Measurements from ENCODE around the gene DPYSL5. TPM values are rescaled to one million over a fixed set of nuclear protein-coding genes. Genes with fewer than 3 reads are reported as not detected.

DPYSL5 gene
- total and polyA plus RNA-seq, 2 donors (not counting 3 experiments of a cell fraction or from before 2014, with no cell fraction given) = not detected

- ChIA-PET CTCF (interaction anchor here (1.0 to 1.1 kb wide), 2 partner anchors 8 to 13 kb away, joined by 3 to 4 read pairs; no protein-coding TSS in a partner anchor), POLR2A (no interaction called here)
- no peak for TF ChIP-seq EZH2 (IDR thresholded peaks at IDR 0.05; ENCODE audit: borderline replicate concordance, low read depth, low read length, severe bottlenecking)
- no peak for TF ChIP-seq MYC (IDR thresholded peaks at IDR 0.05; ENCODE audit: low read depth, low read length)
- no peak for TF ChIP-seq POLR2AphosphoS5 (IDR thresholded peaks at IDR 0.05; ENCODE audit: insufficient read depth, low read depth, low read length)
- TF ChIP-seq MAX (IDR thresholded peaks at IDR 0.05; ENCODE audit: insufficient read depth, insufficient read length) = no peak
- intact Hi-C loops (cut with micrococcal nuclease) (no loop called here), dilution Hi-C loops (cut with MboI; ENCODE audit: extremely low pct_ligation_motif_present, low sequenced_read_pairs) (no loop called here)
- DNase-seq (ENCODE audit: low read depth, low spot score) = no peak
- H4K20me1 ChIP-seq (replicated peaks; ENCODE audit: control insufficient read depth, extremely low read depth, insufficient read depth, low read length) = no peaks in the 10 kb centered on the region
- no peaks in the 10 kb centered on the region for H3K9me3 ChIP-seq (replicated peaks; ENCODE audit: control insufficient read depth, insufficient read depth, low read length)
- H3K4me1 ChIP-seq (ENCODE audit: control insufficient read depth, extremely low read depth, insufficient read depth, low read length) = no peaks in the 10 kb centered on the region
- no peak for FAIRE-seq
- no peak overlapping the region for H3K9ac ChIP-seq (replicated peaks; ENCODE audit: extremely low read depth, insufficient read depth, low read length)
- H2AFZ ChIP-seq (ENCODE audit: low read depth, low read length) = no peak overlapping the region
- H3K27ac ChIP-seq (ENCODE audit: insufficient read depth, low read depth, low read length) = no peak overlapping the region
- H3K79me2 ChIP-seq (ENCODE audit: control insufficient read depth, insufficient read depth, low read length) = no peaks in the 10 kb centered on the region
- peaks cover 4% of the 10 kb centered on the region in 2 experiments for H3K27me3 ChIP-seq (ENCODE audit: control insufficient read depth in 2 of 2, insufficient read depth in 2 of 2, low read length in 2 of 2)
- H3K36me3 ChIP-seq (ENCODE audit: control insufficient read depth in 2 of 2, extremely low read depth in 1 of 2, insufficient read depth in 2 of 2, low read length in 2 of 2) = no peaks in the 10 kb centered on the region
- no peak overlapping the region for H3K4me3 ChIP-seq (replicated peaks in 1 of 3; ENCODE audit: insufficient read depth in 1 of 3, low read depth in 1 of 3, low read length in 3 of 3)
- H3K4me2 ChIP-seq (ENCODE audit: insufficient read depth, low read length) = no peak overlapping the region
- H3K9me1 ChIP-seq (replicated peaks; ENCODE audit: control insufficient read depth, extremely low read depth, insufficient read depth, low read length) = no peaks in the 10 kb centered on the region
- no TSS peak for BruUV-seq (replicated peaks)
Observed at GRCh38 chr2:26809876-26810577, 37.9 kb upstream of the DPYSL5 start.

DNA sequence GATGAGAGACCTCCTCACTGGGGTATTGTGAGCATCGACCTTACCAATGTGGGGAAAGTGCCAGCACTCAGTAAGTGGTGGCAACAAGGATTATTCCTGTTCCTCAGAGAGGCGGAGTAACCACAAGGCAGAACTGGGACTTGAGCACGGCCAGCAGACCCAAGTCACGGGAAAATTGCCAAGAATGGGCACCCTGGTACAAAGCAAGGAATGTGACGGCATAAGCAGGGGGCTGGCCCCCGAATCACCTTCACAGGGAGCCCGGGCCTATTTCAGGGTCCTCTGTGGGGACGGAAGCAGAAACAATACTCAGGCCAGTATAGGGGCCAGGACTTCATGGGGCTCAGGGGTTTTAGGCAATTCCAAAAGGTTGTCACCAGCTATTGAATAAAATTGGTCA, 36.7 kb upstream of the DPYSL5 start:
- no peak overlapping the region for H3K9ac ChIP-seq (replicated peaks; ENCODE audit: extremely low read depth, insufficient read depth, low read length)
- no peaks in the 10 kb centered on the region for H3K9me3 ChIP-seq (replicated peaks; ENCODE audit: control insufficient read depth, insufficient read depth, low read length)
- no peak overlapping the region for H2AFZ ChIP-seq (ENCODE audit: low read depth, low read length)
- no peaks in the 10 kb centered on the region for H4K20me1 ChIP-seq (replicated peaks; ENCODE audit: control insufficient read depth, extremely low read depth, insufficient read depth, low read length)
- BruUV-seq (replicated peaks) = no TSS peak
- H3K4me2 ChIP-seq (ENCODE audit: insufficient read depth, low read length) = no peak overlapping the region
- POLR2A ChIA-PET = no interaction called here
- no peaks in the 10 kb centered on the region for H3K79me2 ChIP-seq (ENCODE audit: control insufficient read depth, insufficient read depth, low read length)
- dilution Hi-C loops (cut with MboI; ENCODE audit: extremely low pct_ligation_motif_present, low sequenced_read_pairs) = no loop called here
- H3K36me3 ChIP-seq (ENCODE audit: control insufficient read depth in 2 of 2, extremely low read depth in 1 of 2, insufficient read depth in 2 of 2, low read length in 2 of 2) = no peaks in the 10 kb centered on the region
- TF ChIP-seq EZH2 (IDR thresholded peaks at IDR 0.05; ENCODE audit: borderline replicate concordance, low read depth, low read length, severe bottlenecking) = no peak
- no peak for TF ChIP-seq MYC (IDR thresholded peaks at IDR 0.05; ENCODE audit: low read depth, low read length)
- TF ChIP-seq CTCF (IDR thresholded peaks at IDR 0.05; ENCODE audit: extremely low read depth in 1 of 2, insufficient read depth in 1 of 2, low read depth in 1 of 2, low read length in 2 of 2) = no peak
- no peak for TF ChIP-seq POLR2A (IDR thresholded peaks at IDR 0.05; ENCODE audit: low read depth, low read length)
- no peak for TF ChIP-seq FOS (IDR thresholded peaks at IDR 0.05; ENCODE audit: borderline replicate concordance, insufficient read depth, low read length)
- TF ChIP-seq JUN (IDR thresholded peaks at IDR 0.05; ENCODE audit: borderline replicate concordance, insufficient read depth, insufficient read length, low read depth) = no peak
- TF ChIP-seq GATA2 (IDR thresholded peaks at IDR 0.05; ENCODE audit: insufficient read depth, insufficient read length, low read depth, low read length) = no peak
- no peak for TF ChIP-seq POLR2AphosphoS5 (IDR thresholded peaks at IDR 0.05; ENCODE audit: insufficient read depth, low read depth, low read length)
- TF ChIP-seq MAX (IDR thresholded peaks at IDR 0.05; ENCODE audit: insufficient read depth, insufficient read length) = no peak
- no peak for FAIRE-seq
- no peak overlapping the region for H3K27ac ChIP-seq (ENCODE audit: insufficient read depth, low read depth, low read length)
- H3K9me1 ChIP-seq (replicated peaks; ENCODE audit: control insufficient read depth, extremely low read depth, insufficient read depth, low read length) = no peaks in the 10 kb centered on the region
- H3K4me3 ChIP-seq (replicated peaks in 1 of 3; ENCODE audit: insufficient read depth in 1 of 3, low read depth in 1 of 3, low read length in 3 of 3) = no peak overlapping the region
- H3K27me3 ChIP-seq (ENCODE audit: control insufficient read depth in 2 of 2, insufficient read depth in 2 of 2, low read length in 2 of 2) = peaks cover 4% of the 10 kb centered on the region in 2 experiments
- CTCF ChIA-PET = no interaction called here
- H3K4me1 ChIP-seq (ENCODE audit: control insufficient read depth, extremely low read depth, insufficient read depth, low read length) = no peaks in the 10 kb centered on the region
- intact Hi-C loops (cut with micrococcal nuclease) = no loop called here
- DNase-seq (ENCODE audit: low read depth, low spot score) = no peak
